Measurements from ENCODE around the gene TMPRSS9.
"Not testable (repeated sequence)": the region's sequence is repeated elsewhere in the genome, so short reads cannot be mapped to it uniquely, and the experiment has no call there.

Gene TMPRSS9

DNA sequence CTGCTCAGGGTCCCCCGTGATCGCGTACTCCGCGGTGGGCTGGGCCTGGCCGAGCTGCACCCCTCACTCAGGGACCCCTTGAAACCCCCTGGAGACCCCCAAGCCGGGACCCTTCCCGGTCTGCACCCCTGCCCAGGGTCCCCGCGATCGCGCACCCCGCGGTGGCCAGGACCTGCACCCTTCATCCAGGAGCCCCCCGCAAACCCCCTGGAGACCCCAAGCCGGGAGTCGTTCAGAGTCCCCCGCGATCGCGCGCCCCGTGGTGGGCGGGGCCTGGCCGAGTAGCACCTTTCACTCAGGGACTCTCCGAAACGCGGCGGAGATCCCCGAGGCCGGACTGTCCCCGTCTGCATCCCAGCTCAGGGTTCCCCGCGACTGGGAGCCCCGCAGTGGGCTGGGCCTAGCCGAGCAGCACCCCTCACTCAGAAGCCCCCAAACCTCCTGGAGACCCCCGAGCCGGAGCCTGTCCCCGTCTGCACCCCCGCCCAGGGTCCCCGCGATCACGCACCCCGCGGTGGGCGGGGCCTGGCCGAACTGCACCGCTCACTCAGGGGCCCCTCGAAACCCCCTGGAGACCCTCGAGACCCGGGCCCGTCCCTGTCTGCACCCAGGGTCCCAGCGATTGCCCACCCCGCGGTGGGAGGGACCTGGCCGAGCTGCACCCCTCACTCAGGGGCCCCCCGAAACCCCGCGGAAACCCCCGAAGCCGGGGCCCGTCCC lies 95.9 kb downstream of the TMPRSS9 start:
- Histone ChIP-seq H2BK5ac (ENCODE audit: low read depth, low read length, poor library complexity) (peak overlapping the region; percentile 85), H4K91ac (ENCODE audit: low read depth, low read length) (peak overlapping the region; percentile 97)
- no CpG with 5 or more reads among the region's 62 CpGs for WGBS (ENCODE audit: extremely low coverage, insufficient coverage, insufficient read length)

DNA sequence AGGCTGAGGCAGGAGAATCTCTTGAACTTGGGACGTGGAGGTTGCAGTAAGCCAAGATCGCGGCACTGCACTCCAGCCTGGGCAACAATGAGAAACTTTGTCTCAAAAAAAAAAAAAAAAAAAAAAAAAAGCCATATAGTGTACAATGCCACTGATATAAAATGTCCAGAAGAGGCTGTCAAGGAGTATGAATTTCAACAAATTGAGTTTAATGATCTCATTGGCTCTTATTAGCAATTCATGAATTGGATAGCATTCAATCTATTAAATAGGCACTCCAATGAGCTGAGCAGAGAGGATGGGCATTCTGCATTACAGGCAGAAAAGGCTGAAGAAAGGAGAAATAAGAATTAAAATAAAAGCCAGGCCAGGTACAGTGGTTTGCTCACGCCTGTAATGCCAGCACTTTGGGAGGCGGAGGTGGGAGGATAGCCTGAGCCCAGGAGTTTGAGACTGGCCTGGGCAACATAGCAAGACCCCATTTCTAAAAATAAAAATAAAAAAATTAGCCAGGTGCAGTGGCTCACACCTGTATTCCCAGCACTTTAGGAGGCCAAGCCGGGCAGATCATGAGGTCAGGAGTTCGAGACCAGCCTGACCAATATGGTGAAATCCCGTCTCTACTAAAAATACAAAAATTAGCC lies 97.5 kb downstream of the TMPRSS9 start:
- DNase-seq: no peak
- Histone ChIP-seq H3K4me1 (ENCODE audit: control insufficient read depth in 1 of 2, insufficient read depth in 2 of 2, low read length in 2 of 2) (peaks cover 15 to 20% of the 10 kb centered on the region in 2 experiments), H3K23ac (ENCODE audit: low read length) (no peak overlapping the region), H3K27ac (ENCODE audit: low read depth, low read length) (peak overlapping the region; percentile 79), H2AFZ (ENCODE audit: insufficient read depth, low read length, poor library complexity) (peak overlapping the region; percentile 56), H3K36me3 (ENCODE audit: control insufficient read depth in 1 of 2, insufficient read depth in 2 of 2, low read length in 2 of 2) (peaks cover 7 to 13% of the 10 kb centered on the region in 2 experiments), H3K18ac (ENCODE audit: low read length) (peak overlapping the region; percentile 41), H2BK12ac (ENCODE audit: low read length) (peak overlapping the region; percentile 7), H3K9me3 (ENCODE audit: insufficient read depth, low read depth, low read length) (no peaks in the 10 kb centered on the region), H4K12ac (ENCODE audit: low read depth, low read length) (peak overlapping the region; percentile 61), H2BK5ac (ENCODE audit: low read depth, low read length, poor library complexity) (peak overlapping the region; percentile 42), H3K4ac (ENCODE audit: low read depth, low read length) (peak overlapping the region; percentile 27), H4K91ac (ENCODE audit: low read depth, low read length) (peak overlapping the region; percentile 86), H3K14ac (ENCODE audit: low read length) (peak overlapping the region; percentile 39), H2BK120ac (ENCODE audit: insufficient read depth, low read length, poor library complexity) (peak overlapping the region; percentile 52), H3K4me3 (ENCODE audit: low read depth, low read length) (no peak overlapping the region), H3K9ac (ENCODE audit: low read length) (no peak overlapping the region), H3K79me1 (ENCODE audit: low read length) (peaks cover 23% of the 10 kb centered on the region), H3K27me3 (ENCODE audit: insufficient read depth, low read length) (no peaks in the 10 kb centered on the region), H3K79me2 (ENCODE audit: control insufficient read depth, insufficient read depth, low read length, poor library complexity) (peaks cover 43% of the 10 kb centered on the region), H3K4me2 (ENCODE audit: low read length) (peak overlapping the region; percentile 39), H2AK5ac (ENCODE audit: low read length) (no peak overlapping the region), H4K8ac (ENCODE audit: low read depth, low read length) (peak overlapping the region; percentile 85)
- WGBS (ENCODE audit: extremely low coverage, insufficient coverage, insufficient read length): no CpG with 5 or more reads among the region's 8 CpGs

More for the DNA sequence above, 95.9 kb downstream of the TMPRSS9 start:
- Histone ChIP-seq H4K8ac (ENCODE audit: low read depth, low read length) (peak overlapping the region; percentile 86), H2AFZ (ENCODE audit: insufficient read depth, low read length, poor library complexity) (peak overlapping the region; percentile 93), H3K9ac (ENCODE audit: low read length) (peak overlapping the region; percentile 99), H3K9me3 (ENCODE audit: insufficient read depth, low read depth, low read length) (no peaks in the 10 kb centered on the region), H3K4me1 (ENCODE audit: control insufficient read depth in 1 of 2, insufficient read depth in 2 of 2, low read length in 2 of 2) (peaks cover 15 to 20% of the 10 kb centered on the region in 2 experiments), H3K27ac (ENCODE audit: low read depth, low read length) (peak overlapping the region; percentile 66), H3K4me2 (ENCODE audit: low read length) (peak overlapping the region; percentile 93), H3K36me3 (ENCODE audit: control insufficient read depth in 1 of 2, insufficient read depth in 2 of 2, low read length in 2 of 2) (peaks cover 15 to 21% of the 10 kb centered on the region in 2 experiments), H3K4ac (ENCODE audit: low read depth, low read length) (peak overlapping the region; percentile 100), H2BK120ac (ENCODE audit: insufficient read depth, low read length, poor library complexity) (peak overlapping the region; percentile 83), H3K79me1 (ENCODE audit: low read length) (peaks cover 14% of the 10 kb centered on the region), H3K14ac (ENCODE audit: low read length) (peak overlapping the region; percentile 97), H3K23ac (ENCODE audit: low read length) (no peak overlapping the region), H3K4me3 (ENCODE audit: low read depth, low read length) (peak overlapping the region; percentile 96), H3K79me2 (ENCODE audit: control insufficient read depth, insufficient read depth, low read length, poor library complexity) (peaks cover 46% of the 10 kb centered on the region), H3K18ac (ENCODE audit: low read length) (peak overlapping the region; percentile 96), H4K12ac (ENCODE audit: low read depth, low read length) (peak overlapping the region; percentile 86), H2AK5ac (ENCODE audit: low read length) (peak overlapping the region; percentile 88), H3K27me3 (ENCODE audit: insufficient read depth, low read length) (no peaks in the 10 kb centered on the region), H2BK12ac (ENCODE audit: low read length) (no peak overlapping the region)
- no peak for DNase-seq

DNA sequence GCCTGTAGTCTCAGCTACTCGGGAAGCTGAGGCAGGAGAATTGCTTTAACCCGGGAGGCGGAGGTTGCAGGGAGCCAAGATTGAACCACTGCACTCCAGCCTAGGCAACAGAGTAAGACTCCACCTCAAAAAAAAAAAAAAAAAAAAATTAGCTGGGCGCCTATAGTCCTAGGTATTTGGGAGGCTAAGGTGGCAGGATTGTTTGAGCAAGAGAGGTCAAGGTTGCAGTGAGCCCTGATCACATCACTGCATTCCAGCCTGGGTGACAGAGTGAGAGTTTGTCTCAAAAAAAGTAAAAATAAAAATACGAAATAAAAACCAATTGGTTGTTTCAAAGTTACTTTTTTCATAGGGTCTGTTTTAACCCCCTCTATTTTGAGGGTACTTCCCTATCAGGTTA lies 98.0 kb downstream of the TMPRSS9 start:
- H2AFZ ChIP-seq (ENCODE audit: insufficient read depth, low read length, poor library complexity): no peak overlapping the region
- no peak overlapping the region for H2AK5ac ChIP-seq (ENCODE audit: low read length)
- H4K12ac ChIP-seq (ENCODE audit: low read depth, low read length): no peak overlapping the region
- no peak overlapping the region for H3K4ac ChIP-seq (ENCODE audit: low read depth, low read length)
- WGBS (ENCODE audit: extremely low coverage, insufficient coverage, insufficient read length): no CpG with 5 or more reads among the region's 5 CpGs
- no peaks in the 10 kb centered on the region for H3K27me3 ChIP-seq (ENCODE audit: insufficient read depth, low read length)
- no peak overlapping the region for H3K4me3 ChIP-seq (ENCODE audit: low read depth, low read length)
- no peak overlapping the region for H2BK120ac ChIP-seq (ENCODE audit: insufficient read depth, low read length, poor library complexity)
- no peaks in the 10 kb centered on the region for H3K9me3 ChIP-seq (ENCODE audit: insufficient read depth, low read depth, low read length)
- peaks cover 15 to 18% of the 10 kb centered on the region in 2 experiments for H3K4me1 ChIP-seq (ENCODE audit: control insufficient read depth in 1 of 2, insufficient read depth in 2 of 2, low read length in 2 of 2)
- DNase-seq: no peak
- no peak overlapping the region for H3K9ac ChIP-seq (ENCODE audit: low read length)
- H4K8ac ChIP-seq (ENCODE audit: low read depth, low read length): no peak overlapping the region
- H2BK12ac ChIP-seq (ENCODE audit: low read length): no peak overlapping the region
- no peak overlapping the region for H3K14ac ChIP-seq (ENCODE audit: low read length)
- H3K36me3 ChIP-seq (ENCODE audit: control insufficient read depth in 1 of 2, insufficient read depth in 2 of 2, low read length in 2 of 2): peaks cover 2 to 8% of the 10 kb centered on the region in 2 experiments
- no peak overlapping the region for H2BK5ac ChIP-seq (ENCODE audit: low read depth, low read length, poor library complexity)
- H3K27ac ChIP-seq (ENCODE audit: low read depth, low read length): no peak overlapping the region
- no peak overlapping the region for H3K4me2 ChIP-seq (ENCODE audit: low read length)
- peaks cover 26% of the 10 kb centered on the region for H3K79me1 ChIP-seq (ENCODE audit: low read length)
- no peak overlapping the region for H3K18ac ChIP-seq (ENCODE audit: low read length)
- no peak overlapping the region for H3K23ac ChIP-seq (ENCODE audit: low read length)
- peaks cover 41% of the 10 kb centered on the region for H3K79me2 ChIP-seq (ENCODE audit: control insufficient read depth, insufficient read depth, low read length, poor library complexity)
- H4K91ac ChIP-seq (ENCODE audit: low read depth, low read length): no peak overlapping the region

DNA sequence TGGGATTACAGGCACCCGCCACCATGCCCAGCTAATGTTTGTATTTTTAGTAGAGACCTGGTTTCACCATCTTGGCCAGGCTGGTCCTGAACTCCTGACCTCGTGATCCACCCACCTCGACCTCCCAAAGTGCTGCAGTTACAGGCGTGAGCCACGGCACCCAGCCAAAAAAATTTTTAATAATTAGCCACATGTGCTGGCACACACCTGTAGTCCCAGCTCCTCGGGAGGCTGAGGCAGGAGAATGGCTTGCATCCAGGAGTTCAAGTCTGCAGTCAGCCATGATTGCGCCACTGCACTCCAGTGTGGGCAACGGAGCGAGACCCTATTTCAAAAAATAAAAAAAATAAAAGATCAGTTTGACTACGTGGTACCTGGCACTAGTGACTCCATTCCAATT lies 98.7 kb downstream of the TMPRSS9 start:
- H3K79me1 ChIP-seq (ENCODE audit: low read length): peaks cover 26% of the 10 kb centered on the region
- H3K4me2 ChIP-seq (ENCODE audit: low read length); H3K27me3 ChIP-seq (ENCODE audit: insufficient read depth, low read length); H3K4ac ChIP-seq (ENCODE audit: low read depth, low read length); H2BK120ac ChIP-seq (ENCODE audit: insufficient read depth, low read length, poor library complexity); H3K23ac ChIP-seq (ENCODE audit: low read length); H2BK12ac ChIP-seq (ENCODE audit: low read length); H3K18ac ChIP-seq (ENCODE audit: low read length); H2BK5ac ChIP-seq (ENCODE audit: low read depth, low read length, poor library complexity); H2AK5ac ChIP-seq (ENCODE audit: low read length); DNase-seq; H3K36me3 ChIP-seq (ENCODE audit: control insufficient read depth in 1 of 2, insufficient read depth in 2 of 2, low read length in 2 of 2); H2AFZ ChIP-seq (ENCODE audit: insufficient read depth, low read length, poor library complexity); H3K9me3 ChIP-seq (ENCODE audit: insufficient read depth, low read depth, low read length); H3K9ac ChIP-seq (ENCODE audit: low read length); H3K27ac ChIP-seq (ENCODE audit: low read depth, low read length); H4K12ac ChIP-seq (ENCODE audit: low read depth, low read length); H4K8ac ChIP-seq (ENCODE audit: low read depth, low read length); H4K91ac ChIP-seq (ENCODE audit: low read depth, low read length); H3K4me3 ChIP-seq (ENCODE audit: low read depth, low read length); H3K14ac ChIP-seq (ENCODE audit: low read length): not testable (repeated sequence)
- H3K4me1 ChIP-seq (ENCODE audit: control insufficient read depth in 1 of 2, insufficient read depth in 2 of 2, low read length in 2 of 2): peaks cover 11 to 13% of the 10 kb centered on the region in 2 experiments
- H3K79me2 ChIP-seq (ENCODE audit: control insufficient read depth, insufficient read depth, low read length, poor library complexity): peaks cover 35% of the 10 kb centered on the region
- no CpG with 5 or more reads among the region's 10 CpGs for WGBS (ENCODE audit: extremely low coverage, insufficient coverage, insufficient read length)
